Karpas-422 (cell line): ENCODE results near the gene FLYWCH2. TPM values are rescaled to one million over a fixed set of nuclear protein-coding genes. Genes with fewer than 3 reads are reported as not detected.
"Not testable (repeated sequence)": the region's sequence is repeated elsewhere in the genome, so short reads cannot be mapped to it uniquely, and the experiment has no call there.

ENCODE experiments used
- DNase-seq: peaks from one replicate; pipeline ENCODE4 v3.0.0-alpha.2; 2015
- H2AFZ ChIP-seq: fragments of 200-600 bp; sonication (generic); 2 replicates; pipeline ENCODE4 v1.6.1; 2014; ENCODE audit warnings: antibody characterized with exemption, low read length, mixed read lengths
- H3K27ac ChIP-seq: fragments of 200-600 bp; sonication (generic); 2 replicates; pipeline ENCODE4 v1.5.1; 2014; ENCODE audit warnings: mild to moderate bottlenecking, low read length, moderate library complexity
- H3K27me3 ChIP-seq: fragments of 200-600 bp; sonication (generic); 2 replicates; pipeline ENCODE4 v1.6.1; 2014; ENCODE audit warnings: low read length, mixed read lengths
- H3K36me3 ChIP-seq: fragments of 200-600 bp; sonication (generic); 2 replicates; pipeline ENCODE4 v1.6.1; 2014; ENCODE audit warnings: low read length, mixed read lengths; ENCODE audit not compliant: insufficient read depth
- H3K4me1 ChIP-seq: fragments of 200-600 bp; sonication (generic); 2 replicates; pipeline ENCODE4 v1.6.1; 2014; ENCODE audit warnings: mild to moderate bottlenecking, low read length, mixed read lengths
- H3K4me2 ChIP-seq: fragments of 200-600 bp; sonication (generic); 2 replicates; pipeline ENCODE4 v1.6.1; 2014; ENCODE audit warnings: low read length, low read depth, mild to moderate bottlenecking; ENCODE audit not compliant: poor library complexity, severe bottlenecking
- H3K4me3 ChIP-seq: fragments of 200-600 bp; sonication (generic); 2 replicates; pipeline ENCODE4 v1.5.1; 2014; ENCODE audit warnings: mild to moderate bottlenecking, antibody characterized with exemption, low read length, mixed read lengths
- H3K79me2 ChIP-seq: fragments of 200-600 bp; sonication (generic); 2 replicates; pipeline ENCODE4 v1.6.1; 2014; ENCODE audit warnings: mild to moderate bottlenecking, low read length, mixed read lengths
- H3K9ac ChIP-seq: fragments of 200-600 bp; sonication (generic); 2 replicates; pipeline ENCODE4 v1.6.0; 2014; ENCODE audit warnings: low read length
- H3K9me2 ChIP-seq: fragments of 200-600 bp; sonication (generic), shearing (Covaris generic); replicated peaks from 2 replicates; pipeline ENCODE4 v1.6.0; 2014; ENCODE audit warnings: mild to moderate bottlenecking, low read length, moderate library complexity; ENCODE audit not compliant: insufficient read depth
- H3K9me3 ChIP-seq: fragments of 300-700, 200-600 bp; sonication (generic); 2 replicates; pipeline ENCODE4 v1.6.1; 2014; ENCODE audit warnings: low read length, mixed read lengths
- H4K20me1 ChIP-seq: fragments of 200-600 bp; sonication (generic); 2 replicates; pipeline ENCODE4 v1.6.1; 2014; ENCODE audit warnings: mild to moderate bottlenecking, antibody characterized with exemption, low read length, low read depth; ENCODE audit not compliant: insufficient read depth
- total RNA-seq: library from RNA; depleted of rRNA; stranded (reverse); fragments of >200 nt; shearing (Covaris generic); gene quantifications from 2 replicates; pipeline ENCODE4 v1.2.3, GENCODE V29; 2014; ENCODE audit warnings: low replicate concordance; rRNA removed

Gene FLYWCH2
- total RNA-seq, 1 experiment from 2014 or later: 63.5 TPM

DNA sequence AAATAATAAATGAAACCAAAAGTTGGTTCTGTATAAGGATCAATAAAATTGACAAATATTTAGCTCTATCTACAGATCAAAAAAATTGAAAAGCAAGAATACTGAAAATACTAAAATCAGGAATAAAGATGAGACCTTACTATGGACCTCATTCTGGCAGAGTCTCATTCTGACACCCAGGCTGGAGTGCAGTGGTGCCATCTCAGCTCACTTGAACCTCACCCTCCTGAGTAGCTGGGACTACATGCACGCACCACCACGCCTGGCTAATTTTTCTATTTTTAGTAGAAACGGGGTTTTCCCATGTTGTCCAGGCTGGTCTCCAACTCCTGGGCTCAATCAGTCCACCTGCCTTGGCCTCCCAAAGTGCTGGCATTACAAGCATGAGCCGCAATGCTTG, 59.0 kb downstream of the FLYWCH2 start:
- Histone ChIP-seq H3K4me3 (no peak overlapping the region), H3K79me2 (no peaks in the 10 kb centered on the region), H2AFZ (no peak overlapping the region), H3K27ac (no peak overlapping the region), H3K4me1 (no peaks in the 10 kb centered on the region), H3K4me2 (no peak overlapping the region), H3K9me2 (no peaks in the 10 kb centered on the region), H3K36me3 (peaks cover 10% of the 10 kb centered on the region; the same call in 1 of the 2 replicates), H3K9me3 (no peaks in the 10 kb centered on the region), H3K9ac (no peak overlapping the region), H4K20me1 (no peaks in the 10 kb centered on the region), H3K27me3 (no peaks in the 10 kb centered on the region)
- DNase-seq: no peak

DNA sequence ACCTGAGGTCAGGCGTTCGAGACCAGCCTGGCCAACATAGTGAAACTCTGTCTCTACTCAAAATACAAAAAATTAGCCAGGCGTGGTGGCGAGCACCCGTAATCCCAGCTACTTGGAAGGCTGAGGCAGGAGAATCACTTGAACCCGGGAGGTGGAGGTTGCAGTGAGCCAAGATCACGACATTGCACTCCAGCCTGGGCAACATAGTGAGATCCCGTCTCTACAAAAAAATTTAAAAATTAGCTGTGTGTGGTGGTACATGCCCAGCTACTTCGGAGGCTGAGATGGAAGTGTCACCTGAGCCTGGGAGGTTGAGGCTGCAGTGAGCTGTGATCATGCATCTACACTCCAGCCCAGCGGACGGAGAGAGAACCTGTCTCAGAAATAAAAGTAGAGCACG, 60.7 kb downstream of the FLYWCH2 start:
- not testable (repeated sequence) for H3K27ac ChIP-seq, H3K9ac ChIP-seq, H3K4me3 ChIP-seq, DNase-seq, H4K20me1 ChIP-seq, H3K79me2 ChIP-seq, H3K9me2 ChIP-seq, H3K27me3 ChIP-seq, H3K4me2 ChIP-seq, H3K9me3 ChIP-seq, H3K4me1 ChIP-seq, H2AFZ ChIP-seq
- H3K36me3 ChIP-seq: peaks cover 10% of the 10 kb centered on the region; the same call in 1 of the 2 replicates

DNA sequence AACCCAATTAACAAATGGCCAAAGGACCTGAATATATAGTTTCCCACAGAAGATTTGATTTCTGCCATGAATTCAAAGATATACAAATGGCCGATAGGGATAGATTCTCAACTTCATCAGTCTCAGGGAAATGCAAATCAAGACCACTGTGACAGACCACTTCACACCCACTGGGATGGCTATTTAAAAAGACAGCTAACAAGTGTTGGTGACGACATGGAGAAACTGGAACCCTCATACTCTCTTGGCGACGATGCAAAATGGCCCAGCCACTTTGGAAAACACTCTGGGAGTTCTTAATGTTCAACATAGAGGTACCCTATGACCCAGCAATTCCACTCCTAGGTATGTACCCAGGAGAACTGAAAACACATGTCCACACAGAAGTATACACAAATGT, 63.6 kb downstream of the FLYWCH2 start:
- no peak overlapping the region for H3K9ac ChIP-seq
- H3K9me3 ChIP-seq: no peaks in the 10 kb centered on the region
- DNase-seq: no peak
- H3K79me2 ChIP-seq: no peaks in the 10 kb centered on the region
- H3K27ac ChIP-seq: no peak overlapping the region
- no peak overlapping the region for H3K4me3 ChIP-seq
- no peaks in the 10 kb centered on the region for H3K9me2 ChIP-seq
- no peak overlapping the region for H2AFZ ChIP-seq
- H3K4me1 ChIP-seq: no peaks in the 10 kb centered on the region
- H4K20me1 ChIP-seq: no peaks in the 10 kb centered on the region
- no peaks in the 10 kb centered on the region for H3K27me3 ChIP-seq
- H3K36me3 ChIP-seq: 0 out of 2 replicates have a peak, but pooled peaks cover 3% of the 10 kb centered on the region
- H3K4me2 ChIP-seq: no peak overlapping the region

Other genes with a start within 250 kb of the FLYWCH2 start
- 15.7 and 21.1 TPM in 2 replicates for gene KCTD5, start 200.7 kb upstream of the FLYWCH2 start, total RNA-seq
- 1.4 and 2.8 TPM in 2 replicates for gene PRSS27, start 163.0 kb upstream of the FLYWCH2 start, total RNA-seq
- 127 and 133 TPM in 2 replicates for gene SRRM2, start 130.6 kb upstream of the FLYWCH2 start, total RNA-seq
- 336 and 358 TPM in 2 replicates for gene ELOB, start 105.9 kb upstream of the FLYWCH2 start, total RNA-seq
- not detected in 2 replicates for gene PRSS33, start 95.7 kb upstream of the FLYWCH2 start, total RNA-seq
- not detected in 2 replicates for gene PRSS41, start 84.7 kb upstream of the FLYWCH2 start, total RNA-seq
- gene PRSS21, start 66.0 kb upstream of the FLYWCH2 start, total RNA-seq: not detected in 2 replicates
- not detected in 2 replicates for gene ZG16B, start 52.9 kb upstream of the FLYWCH2 start, total RNA-seq
- gene PRSS22, start 25.0 kb upstream of the FLYWCH2 start, total RNA-seq: not detected in 2 replicates
- gene FLYWCH1, start 28.7 kb downstream of the FLYWCH2 start, total RNA-seq: 11.0 and 22.7 TPM in 2 replicates
- gene KREMEN2, start 81.1 kb downstream of the FLYWCH2 start, total RNA-seq: 3.4 and 8.5 TPM in 2 replicates
- gene PAQR4, start 86.1 kb downstream of the FLYWCH2 start, total RNA-seq: 30.7 and 44.0 TPM in 2 replicates
- gene PKMYT1, start 97.2 kb downstream of the FLYWCH2 start, total RNA-seq: 17.6 and 30.3 TPM in 2 replicates
- not detected in 2 replicates for gene CLDN9, start 129.7 kb downstream of the FLYWCH2 start, total RNA-seq
- gene CLDN6, start 135.0 kb downstream of the FLYWCH2 start, total RNA-seq: not detected in 2 replicates
- 4.9 and 9.4 TPM in 2 replicates for gene TNFRSF12A, start 137.2 kb downstream of the FLYWCH2 start, total RNA-seq
- 51.7 and 67.8 TPM in 2 replicates for gene HCFC1R1, start 140.7 kb downstream of the FLYWCH2 start, total RNA-seq
- gene THOC6, start 140.8 kb downstream of the FLYWCH2 start, total RNA-seq: 20.0 and 35.8 TPM in 2 replicates
- not detected in 2 replicates for gene BICDL2, start 153.7 kb downstream of the FLYWCH2 start, total RNA-seq
- 0.15 and 0.47 TPM in 2 replicates for gene MMP25, start 163.3 kb downstream of the FLYWCH2 start, total RNA-seq
- not detected in 2 replicates for gene IL32, start 182.4 kb downstream of the FLYWCH2 start, total RNA-seq
- gene ZSCAN10, start 216.1 kb downstream of the FLYWCH2 start, total RNA-seq: not detected in 2 replicates
- not detected in 2 replicates for gene ZNF205, start 229.4 kb downstream of the FLYWCH2 start, total RNA-seq